CD4-positive, alpha-beta T cell (primary cell): ENCODE measurements around the gene FUZ. TPM values are rescaled to one million over a fixed set of nuclear protein-coding genes. Genes with fewer than 3 reads are reported as not detected.

Experiments
- ATAC-seq: fragments of 200-7000 bp; cut with Tn5 transposase; one replicate; pipeline ENCODE4 v1.10.0; 2022; ENCODE audit warnings: mild to moderate bottlenecking; ENCODE audit not compliant: poor library complexity
- CTCF ChIA-PET: fragments of 350-600 bp; sonication (Branson Sonifier 250); formaldehyde crosslinking; loops from one replicate; lab custom pipeline; 2021; ENCODE audit warnings: antibody characterized with exemption, inconsistent platforms; lab: Charles Lee
- POLR2A ChIA-PET: fragments of 350-600 bp; sonication (Branson Sonifier 250); formaldehyde crosslinking; loops from one replicate; lab custom pipeline; 2021; ENCODE audit warnings: antibody characterized with exemption, inconsistent platforms; lab: Charles Lee
- DNase-seq, 14 experiments: peaks; one replicate each; pipeline ENCODE4 v3.0.0-alpha.2; 2013 to 2020; ENCODE audit warnings: mixed read lengths in 2 of 14
- H3K27ac ChIP-seq, 2 donors: one replicate each; pipeline versions ENCODE4 v1.5.1 to v1.7.0; 2013; ENCODE audit warnings: low read length in 2 of 2, low read depth in 1 of 2, mild to moderate bottlenecking in 1 of 2
- H3K27me3 ChIP-seq, 2 experiments: 1 replicate in 1 of 2; 2 replicates in 1 of 2; pipeline versions ENCODE4 v1.6.1 to v1.7.0; 2013; ENCODE audit warnings: low read length in 2 of 2, control low read depth in 1 of 2, mild to moderate bottlenecking in 1 of 2, moderate library complexity in 1 of 2; ENCODE audit not compliant: insufficient read depth in 2 of 2, control insufficient read depth in 1 of 2
- H3K36me3 ChIP-seq: one replicate; pipeline ENCODE4 v1.6.1; 2013; ENCODE audit warnings: low read length, control low read depth; ENCODE audit not compliant: insufficient read depth
- H3K4me1 ChIP-seq: one replicate; pipeline ENCODE4 v1.6.1; 2013; ENCODE audit warnings: low read length, control low read depth; ENCODE audit not compliant: insufficient read depth
- H3K4me3 ChIP-seq: one replicate; pipeline ENCODE4 v1.5.1; 2013; ENCODE audit warnings: mild to moderate bottlenecking, low read length, moderate library complexity
- H3K9me3 ChIP-seq, 2 experiments: 1 replicate in 1 of 2; 2 replicates in 1 of 2; pipeline versions ENCODE4 v1.6.1 to v1.7.0; 2013; ENCODE audit warnings: low read length in 2 of 2, mild to moderate bottlenecking in 2 of 2, control low read depth in 1 of 2, moderate library complexity in 1 of 2; ENCODE audit not compliant: control insufficient read depth in 1 of 2, insufficient read depth in 1 of 2
- H3K27ac Mint-ChIP-seq: one replicate; pipeline ENCODE4 v1.8.0; 2020; ENCODE audit warnings: mixed read lengths
- H3K27me3 Mint-ChIP-seq: one replicate; pipeline ENCODE4 v1.8.0; 2021; ENCODE audit warnings: mixed read lengths
- H3K36me3 Mint-ChIP-seq: one replicate; pipeline ENCODE4 v1.8.0; 2021; ENCODE audit warnings: low read depth, mixed read lengths
- H3K4me1 Mint-ChIP-seq: one replicate; pipeline ENCODE4 v1.8.0; 2021; ENCODE audit warnings: low read depth, mixed read lengths
- H3K4me3 Mint-ChIP-seq: one replicate; pipeline ENCODE4 v1.8.0; 2020; ENCODE audit warnings: mild to moderate bottlenecking, mixed read lengths
- H3K9me3 Mint-ChIP-seq: one replicate; pipeline ENCODE4 v1.8.0; 2020; ENCODE audit warnings: mixed read lengths
- CTCF ChIP-seq: fragments of 200-600 bp; IDR thresholded peaks from one replicate; pipeline ENCODE4 v1.8.0; 2022; ENCODE audit warnings: antibody characterized with exemption, mild to moderate bottlenecking
- intact Hi-C, 2 experiments: fragments of 100-400 bp; cut with DNase I in 1 of 2; cut with micrococcal nuclease in 1 of 2; formaldehyde crosslinking; loops; one replicate each; pipeline versions ENCODE4 v1.15.1 to v1.9.0; 2023 to 2025; cut with DNase I, micrococcal nuclease
- total RNA-seq, 174 experiments: library from RNA in 2 of 174; stranded (reverse) in 2 of 174; gene quantifications; one replicate each; pipeline ENCODE4 v1.2.3 and lab custom pipeline; 2021 to 2026

FUZ gene
- total RNA-seq, 2 experiments from 2014 or later: 14.9 to 15.2 TPM

- Mint-ChIP-seq H3K4me3 (no peak overlapping the region), H3K36me3 (peaks cover 56% of the 10 kb centered on the region), H3K9me3 (no peaks in the 10 kb centered on the region), H3K4me1 (peaks cover 10% of the 10 kb centered on the region), H3K27ac (no peak overlapping the region), H3K27me3 (no peaks in the 10 kb centered on the region)
- DNase-seq: no peak
- Histone ChIP-seq H3K9me3 (no peaks in the 10 kb centered on the region), H3K36me3 (peaks cover 34% of the 10 kb centered on the region), H3K4me3 (no peak overlapping the region), H3K4me1 (no peaks in the 10 kb centered on the region), H3K27ac (no peak overlapping the region), H3K27me3 (no peaks in the 10 kb centered on the region)
- ChIA-PET POLR2A (no interaction called here), CTCF (no interaction called here)
- ATAC-seq: no peak
- intact Hi-C loops: no loop called here
- TF ChIP-seq CTCF: no peak
These were observed 31.7 kb downstream of the FUZ start for GRCh38 chr19:49781394-49781793.

DNA sequence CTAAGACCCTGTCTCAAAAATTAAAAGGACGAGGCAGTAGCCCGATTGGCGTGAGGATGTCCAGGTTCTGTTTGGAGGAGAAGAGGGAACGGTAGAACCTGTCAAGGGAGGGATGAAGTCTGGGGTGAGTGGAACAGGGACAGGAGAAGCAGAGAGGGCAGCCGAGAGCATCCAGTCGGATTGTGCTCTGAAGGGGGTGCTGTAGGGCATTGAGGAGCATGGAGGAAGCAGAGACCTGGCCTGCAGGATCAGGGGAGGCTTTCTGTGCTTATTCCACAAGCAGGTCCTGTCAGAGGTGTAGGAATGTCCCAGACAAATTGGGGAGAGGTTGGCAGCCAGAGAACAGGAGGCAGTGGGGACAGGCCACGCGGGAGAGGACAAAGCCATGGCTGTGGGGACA lies 32.2 kb downstream of the FUZ start:
- Histone ChIP-seq H3K4me1 (peaks cover 2% of the 10 kb centered on the region), H3K36me3 (peaks cover 32% of the 10 kb centered on the region), H3K27me3 (no peaks in the 10 kb centered on the region), H3K4me3 (no peak overlapping the region), H3K27ac (no peak overlapping the region), H3K9me3 (no peaks in the 10 kb centered on the region)
- Mint-ChIP-seq H3K4me1 (peaks cover 10% of the 10 kb centered on the region), H3K27ac (no peak overlapping the region), H3K36me3 (peaks cover 53% of the 10 kb centered on the region), H3K9me3 (no peaks in the 10 kb centered on the region), H3K27me3 (no peaks in the 10 kb centered on the region), H3K4me3 (no peak overlapping the region)
- ATAC-seq (no peak), DNase-seq (no peak)
- ChIA-PET POLR2A (interaction anchor here (1.2 kb wide), 1 partner anchor 15 kb away, joined by 3 read pairs; no protein-coding TSS in a partner anchor), CTCF (no interaction called here)
- intact Hi-C loops: no loop called here
- TF ChIP-seq CTCF: no peak

- Histone ChIP-seq H3K4me1 (peaks cover 2% of the 10 kb centered on the region), H3K27me3 (no peaks in the 10 kb centered on the region), H3K9me3 (no peaks in the 10 kb centered on the region), H3K27ac (no peak overlapping the region), H3K36me3 (peaks cover 27% of the 10 kb centered on the region), H3K4me3 (no peak overlapping the region)
- no peak overlapping the region for H3K27ac Mint-ChIP-seq
- peaks cover 10% of the 10 kb centered on the region for H3K4me1 Mint-ChIP-seq
- TF ChIP-seq CTCF: no peak
- no peaks in the 10 kb centered on the region for H3K9me3 Mint-ChIP-seq
- POLR2A ChIA-PET: interaction anchor here (1.2 kb wide), 1 partner anchor 14 kb away, joined by 3 read pairs; no protein-coding TSS in a partner anchor
- H3K36me3 Mint-ChIP-seq: peaks cover 47% of the 10 kb centered on the region
- CTCF ChIA-PET: no interaction called here
- no peak for ATAC-seq
- intact Hi-C loops: no loop called here
- DNase-seq: peak in 1 of 14 experiments; percentile 15
- H3K27me3 Mint-ChIP-seq: no peaks in the 10 kb centered on the region
- no peak overlapping the region for H3K4me3 Mint-ChIP-seq
These were observed 33.1 kb downstream of the FUZ start for GRCh38 chr19:49779731-49780555.
